Stimulated activated CD8-positive, alpha-beta memory T cell treated with anti-CD3 and anti-CD28 coated beads, Interleukin-2, amount 100 ng/mL, for 48 hours (primary cell): ENCODE results near the gene NLRP4.
A peak's percentile ranks its signal among the peaks of the same experiment; 100 is the strongest.

Source experiments
- DNase-seq, 2 donors: peaks; one replicate each; pipeline ENCODE4 v3.0.0-alpha.2; 2020; ENCODE audit warnings: low read depth in 2 of 2

Gene NLRP4, protein sequence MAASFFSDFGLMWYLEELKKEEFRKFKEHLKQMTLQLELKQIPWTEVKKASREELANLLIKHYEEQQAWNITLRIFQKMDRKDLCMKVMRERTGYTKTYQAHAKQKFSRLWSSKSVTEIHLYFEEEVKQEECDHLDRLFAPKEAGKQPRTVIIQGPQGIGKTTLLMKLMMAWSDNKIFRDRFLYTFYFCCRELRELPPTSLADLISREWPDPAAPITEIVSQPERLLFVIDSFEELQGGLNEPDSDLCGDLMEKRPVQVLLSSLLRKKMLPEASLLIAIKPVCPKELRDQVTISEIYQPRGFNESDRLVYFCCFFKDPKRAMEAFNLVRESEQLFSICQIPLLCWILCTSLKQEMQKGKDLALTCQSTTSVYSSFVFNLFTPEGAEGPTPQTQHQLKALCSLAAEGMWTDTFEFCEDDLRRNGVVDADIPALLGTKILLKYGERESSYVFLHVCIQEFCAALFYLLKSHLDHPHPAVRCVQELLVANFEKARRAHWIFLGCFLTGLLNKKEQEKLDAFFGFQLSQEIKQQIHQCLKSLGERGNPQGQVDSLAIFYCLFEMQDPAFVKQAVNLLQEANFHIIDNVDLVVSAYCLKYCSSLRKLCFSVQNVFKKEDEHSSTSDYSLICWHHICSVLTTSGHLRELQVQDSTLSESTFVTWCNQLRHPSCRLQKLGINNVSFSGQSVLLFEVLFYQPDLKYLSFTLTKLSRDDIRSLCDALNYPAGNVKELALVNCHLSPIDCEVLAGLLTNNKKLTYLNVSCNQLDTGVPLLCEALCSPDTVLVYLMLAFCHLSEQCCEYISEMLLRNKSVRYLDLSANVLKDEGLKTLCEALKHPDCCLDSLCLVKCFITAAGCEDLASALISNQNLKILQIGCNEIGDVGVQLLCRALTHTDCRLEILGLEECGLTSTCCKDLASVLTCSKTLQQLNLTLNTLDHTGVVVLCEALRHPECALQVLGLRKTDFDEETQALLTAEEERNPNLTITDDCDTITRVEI

GRCh38 chr19:55836340-55836739, at the start of gene NLRP4:
NLRP4 (plus strand) TSS chr19:55836540; CDS start chr19:55852081, 15,541 bp downstream.
- DNase-seq = no peak

DNA sequence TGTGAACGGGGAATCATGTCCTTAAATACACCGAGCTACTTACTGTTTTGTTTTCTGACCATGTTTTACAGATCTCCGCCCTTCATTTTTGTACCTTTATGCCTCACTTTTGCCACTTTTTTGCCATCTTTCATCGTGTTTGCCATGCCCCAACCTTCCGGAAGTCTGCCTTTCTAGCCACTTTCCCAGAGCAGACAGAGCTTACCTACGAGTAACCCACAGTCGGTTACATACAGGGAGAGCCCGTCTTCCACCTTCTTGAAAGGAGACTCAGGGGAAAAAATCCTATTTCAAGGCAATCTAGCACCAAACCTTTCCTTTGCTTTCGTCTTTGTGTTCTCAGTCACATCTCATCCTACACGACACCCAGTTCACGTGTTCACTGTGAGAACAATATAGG, 41.3 kb upstream of the NLRP4 start:
- DNase-seq = no peak

GRCh38 chr19:55801416-55801815, 34.9 kb upstream of the NLRP4 start:
- DNase-seq = no peak

DNA sequence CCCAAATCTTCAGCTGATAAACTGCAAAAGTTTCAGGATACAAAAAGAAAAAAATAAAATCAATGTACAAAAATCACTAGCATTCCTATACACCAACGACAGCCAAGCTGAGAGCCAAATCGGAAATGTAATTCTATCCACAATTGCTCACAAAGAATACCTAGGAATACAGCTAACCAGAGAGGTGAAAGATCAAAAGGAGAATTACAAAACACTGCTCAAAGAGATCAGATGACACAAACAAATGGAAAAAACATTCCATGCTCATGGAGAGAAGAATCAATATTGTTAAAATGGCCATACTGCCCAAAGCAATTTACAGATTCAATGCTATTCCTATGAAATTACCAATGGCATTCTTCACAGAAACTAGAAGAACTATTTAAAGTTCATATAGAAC, 34.1 kb upstream of the NLRP4 start:
- DNase-seq = no peak

DNA sequence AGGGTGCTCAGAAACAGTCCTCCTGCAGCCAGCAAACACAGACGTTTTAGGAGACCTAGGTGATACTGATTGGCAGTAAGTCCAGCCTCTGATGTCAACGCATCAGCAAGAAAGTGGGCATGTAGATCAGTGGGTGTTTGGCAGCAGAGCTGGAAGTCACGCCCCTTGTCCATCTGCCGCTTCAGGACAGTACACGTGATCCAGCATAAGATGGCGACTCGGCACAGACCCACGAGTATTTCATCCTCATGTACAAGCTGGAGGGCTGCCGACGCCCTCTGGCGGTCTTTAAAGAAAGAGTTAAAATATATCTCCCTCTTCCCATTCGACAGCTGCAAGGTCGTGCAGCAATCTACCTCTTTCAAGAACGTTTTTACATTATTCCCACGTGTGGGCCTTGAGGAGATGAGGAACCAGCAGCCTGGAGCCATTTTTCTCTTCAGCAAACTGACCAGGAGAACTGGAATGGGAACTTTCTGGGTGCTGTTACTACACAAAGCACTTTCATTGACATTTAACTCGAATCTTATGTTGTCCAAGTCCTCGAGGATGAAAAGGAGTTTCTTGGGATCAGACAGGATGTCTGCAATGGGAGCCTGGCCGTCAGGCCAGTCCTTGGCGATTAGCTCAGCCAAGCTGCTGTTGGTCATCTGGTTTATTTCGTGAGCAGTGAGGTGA, 26.8 kb upstream of the NLRP4 start:
- peak; percentile 6 to 24 for DNase-seq

- DNase-seq = no peak
Observed at GRCh38 chr19:55811340-55811739, 25.0 kb upstream of the NLRP4 start.

DNA sequence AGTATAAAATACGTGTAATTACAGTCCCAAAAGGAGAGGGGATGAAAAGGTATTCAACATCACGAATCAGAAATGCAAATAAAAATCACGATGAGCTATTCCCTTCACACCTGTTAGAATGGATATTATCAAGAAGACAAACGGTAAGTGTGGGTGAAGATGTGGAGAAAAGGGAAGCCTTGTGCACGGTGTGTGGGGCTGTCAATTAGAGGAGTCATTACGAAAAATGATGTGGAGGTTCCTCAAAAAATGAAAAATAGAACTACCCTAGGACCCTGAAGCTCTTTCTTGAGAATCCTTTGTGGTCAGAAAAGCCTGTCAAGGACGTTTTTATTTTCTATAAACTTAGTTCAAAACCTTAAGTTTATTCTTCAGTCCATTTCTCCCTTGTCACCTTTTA, 23.9 kb upstream of the NLRP4 start:
- DNase-seq = no peak

DNA sequence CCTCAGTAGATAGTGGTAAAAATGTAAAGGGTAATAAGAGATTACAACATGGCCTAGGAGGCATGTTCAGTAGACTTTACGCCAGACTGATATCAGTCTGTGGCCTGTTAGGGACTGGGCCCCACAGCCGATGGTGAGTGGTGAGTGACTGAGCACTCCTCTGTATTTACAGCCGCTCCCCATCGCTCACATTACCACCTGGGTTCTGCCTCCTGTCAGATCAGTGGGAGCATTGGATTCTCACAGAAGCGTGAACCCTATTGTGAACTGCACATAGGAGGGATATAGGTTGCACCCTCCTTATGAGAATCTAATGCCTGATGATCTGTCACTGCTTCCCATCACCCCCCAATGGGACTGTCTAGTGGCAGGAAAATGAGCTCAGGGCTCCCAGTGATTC, 22.4 kb upstream of the NLRP4 start:
- DNase-seq = no peak

DNA sequence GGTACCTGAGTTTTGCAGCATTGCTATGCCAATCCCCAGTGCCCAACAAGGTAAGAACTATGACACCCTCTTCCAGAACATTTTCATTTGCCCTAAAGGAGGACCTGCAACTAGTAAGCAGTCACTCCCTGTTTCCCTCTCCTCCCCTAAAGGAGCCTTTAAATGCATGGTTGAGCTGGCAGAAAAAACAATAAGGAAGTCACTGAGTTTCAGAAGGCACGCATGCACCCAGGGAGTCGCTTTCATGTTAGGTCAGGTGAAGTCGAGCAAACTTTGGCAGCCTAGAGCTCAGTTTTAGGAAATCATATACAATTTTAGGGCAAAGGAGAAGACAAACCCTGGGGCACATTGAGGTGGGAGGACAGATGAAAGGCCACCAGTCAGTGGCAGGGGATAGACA, 16.3 kb upstream of the NLRP4 start:
- DNase-seq = no peak

GRCh38 chr19:55830656-55831055, 5.7 kb upstream of the NLRP4 start:
- DNase-seq = no peak

- no peak for DNase-seq
Observed at GRCh38 chr19:55831846-55832245, 4.5 kb upstream of the NLRP4 start, which contains the start of gene NLRP11. NLRP11 (minus strand) TSS chr19:55831999; CDS start chr19:55818174, 13,825 bp downstream.

DNA sequence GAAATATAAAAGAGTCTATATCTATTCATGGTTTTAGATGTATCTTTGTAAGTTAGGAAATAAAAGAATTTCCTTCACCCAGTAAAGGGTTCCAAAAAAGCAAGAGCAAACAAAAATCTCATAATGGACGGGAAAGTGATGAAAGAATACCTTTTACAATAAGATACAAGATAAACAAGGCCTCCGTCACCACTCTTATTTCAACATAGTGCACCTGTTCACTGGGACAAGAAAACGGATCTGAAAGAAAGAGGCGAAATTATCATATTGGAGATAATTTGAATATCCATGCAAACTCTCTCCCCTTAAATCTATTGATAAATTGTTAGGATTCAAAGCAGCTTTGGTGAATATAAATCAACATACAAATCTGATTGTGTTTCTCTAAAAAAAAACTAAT, 3.7 kb upstream of the NLRP4 start:
- DNase-seq = no peak

DNA sequence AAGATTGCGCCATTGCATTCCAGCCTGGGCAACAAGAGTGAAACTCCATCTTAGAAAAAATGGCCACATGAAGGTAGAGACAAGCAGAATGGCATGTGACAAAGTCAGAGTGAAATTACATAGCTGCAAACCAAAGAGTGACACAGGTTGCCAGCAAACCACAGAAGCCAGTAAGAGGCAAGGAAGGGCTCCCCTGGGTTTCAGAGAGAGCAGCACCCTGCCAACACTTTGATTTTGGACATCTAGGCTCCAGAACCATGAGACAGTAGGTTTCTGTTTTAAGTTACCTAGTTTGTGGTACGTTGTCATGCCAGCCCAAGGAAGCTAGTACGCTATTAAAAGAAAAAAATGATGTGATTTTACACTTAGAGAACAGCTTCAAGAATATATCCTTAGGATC, 1.9 kb downstream of the NLRP4 start:
- no peak for DNase-seq

GRCh38 chr19:55838906-55839305, 2.6 kb downstream of the NLRP4 start:
- no peak for DNase-seq

DNA sequence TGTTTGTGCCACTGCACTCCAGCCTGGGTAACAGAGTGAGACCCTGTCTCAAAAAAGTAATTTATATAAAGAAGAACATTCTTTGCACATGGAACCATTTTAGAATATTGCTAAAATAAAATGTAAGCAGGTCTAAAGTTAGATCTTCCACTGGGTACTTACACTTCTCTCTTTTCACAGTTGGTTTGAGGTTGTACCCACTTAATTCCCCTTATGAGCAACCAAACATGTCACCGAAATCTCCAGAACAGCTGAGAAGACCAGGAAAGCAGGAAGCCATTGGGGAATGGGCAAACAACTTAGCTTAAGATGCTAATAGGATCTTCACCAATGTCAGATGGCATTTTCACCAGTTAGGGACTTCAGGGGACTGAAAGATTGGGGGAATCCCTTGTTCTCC, 18.8 kb downstream of the NLRP4 start:
- DNase-seq = no peak

- no peak for DNase-seq
Observed at GRCh38 chr19:55857149-55857548, 20.8 kb downstream of the NLRP4 start.

DNA sequence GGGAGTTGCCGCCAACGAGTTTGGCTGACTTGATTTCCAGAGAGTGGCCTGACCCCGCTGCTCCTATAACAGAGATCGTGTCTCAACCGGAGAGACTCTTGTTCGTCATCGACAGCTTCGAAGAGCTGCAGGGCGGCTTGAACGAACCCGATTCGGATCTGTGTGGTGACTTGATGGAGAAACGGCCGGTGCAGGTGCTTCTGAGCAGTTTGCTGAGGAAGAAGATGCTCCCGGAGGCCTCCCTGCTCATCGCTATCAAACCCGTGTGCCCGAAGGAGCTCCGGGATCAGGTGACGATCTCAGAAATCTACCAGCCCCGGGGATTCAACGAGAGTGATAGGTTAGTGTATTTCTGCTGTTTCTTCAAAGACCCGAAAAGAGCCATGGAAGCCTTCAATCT, 21.6 kb downstream of the NLRP4 start:
- DNase-seq = no peak

- no peak for DNase-seq
Observed at GRCh38 chr19:55858401-55858800, 22.1 kb downstream of the NLRP4 start.

DNA sequence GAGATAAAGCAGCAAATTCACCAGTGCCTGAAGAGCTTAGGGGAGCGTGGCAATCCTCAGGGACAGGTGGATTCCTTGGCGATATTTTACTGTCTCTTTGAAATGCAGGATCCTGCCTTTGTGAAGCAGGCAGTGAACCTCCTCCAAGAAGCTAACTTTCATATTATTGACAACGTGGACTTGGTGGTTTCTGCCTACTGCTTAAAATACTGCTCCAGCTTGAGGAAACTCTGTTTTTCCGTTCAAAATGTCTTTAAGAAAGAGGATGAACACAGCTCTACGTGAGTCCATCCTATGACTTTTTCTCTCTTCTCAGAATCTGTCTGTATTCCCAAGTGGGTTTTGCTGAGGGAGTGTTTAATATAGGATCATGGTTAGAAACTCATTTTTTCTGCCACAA, 22.6 kb downstream of the NLRP4 start:
- no peak for DNase-seq

- no peak for DNase-seq
Observed at GRCh38 chr19:55866521-55866920, 30.2 kb downstream of the NLRP4 start.

GRCh38 chr19:55867101-55867500, 30.8 kb downstream of the NLRP4 start:
- no peak for DNase-seq

- DNase-seq = no peak
Observed at GRCh38 chr19:55870736-55871135, 34.4 kb downstream of the NLRP4 start.
